ENCODE measurements around the gene PSG1.

- TF ChIP-seq EZH2 (IDR thresholded peaks at IDR 0.05) (no peak), MAX (IDR thresholded peaks at IDR 0.05) (no peak), ZFX (IDR thresholded peaks at IDR 0.05) (no peak), POLR2A (IDR thresholded peaks at IDR 0.05; ENCODE audit: borderline replicate concordance, extremely low read depth, insufficient read depth, insufficient read length) (no peak), REST (IDR thresholded peaks at IDR 0.05; ENCODE audit: low read depth) (no peak), RAD21 (IDR thresholded peaks at IDR 0.05; ENCODE audit: low read depth) (no peak), SIN3A (IDR thresholded peaks at IDR 0.05; ENCODE audit: low read depth) (no peak), CTCF (IDR thresholded peaks at IDR 0.05 in 2 of 3, conservative IDR thresholded peaks at IDR 0.05 in 1 of 3; ENCODE audit: borderline replicate concordance in 1 of 3, insufficient read depth in 1 of 3, low read depth in 2 of 3, low read length in 2 of 3) (0 out of 6 replicates have a peak, but pooled peaks of 2 of the 3 experiments have one; percentile 4 to 10), EZH2phosphoT487 (IDR thresholded peaks at IDR 0.05; ENCODE audit: borderline replicate concordance) (no peak), SRF (IDR thresholded peaks at IDR 0.05; ENCODE audit: low read depth) (no peak), CEBPB (IDR thresholded peaks at IDR 0.05; ENCODE audit: low read depth) (no peak), SP1 (IDR thresholded peaks at IDR 0.05; ENCODE audit: low read depth) (no peak), JUND (IDR thresholded peaks at IDR 0.05) (no peak), YY1 (IDR thresholded peaks at IDR 0.05; ENCODE audit: extremely low read depth, insufficient replicate concordance, low read depth, low read length) (no peak)
These were observed 6.9 kb downstream of the PSG1 start for GRCh38 chr19:42872608-42873007.

Measured in HCT116 (cell line).